HCT116 (cell line): ENCODE results near the gene DPF1. TPM values are rescaled to one million over a fixed set of nuclear protein-coding genes. Genes with fewer than 3 reads are reported as not detected.

Source experiments
- ATAC-seq: fragments of 200-7000 bp; cut with Tn5 transposase; 2 replicates; pipeline ENCODE4 v1.9.1; 2020; ENCODE audit warnings: mild to moderate bottlenecking, moderate library complexity
- Bru-seq: library from RNA; stranded (reverse); fragments of 400-500 nt; gene quantifications from one replicate; lab custom pipeline; 2021; lab: Mats Ljungman, UMichigan
- BruChase-seq, 2 experiments: library from RNA; stranded (reverse); fragments of 400-500 nt; gene quantifications; one replicate each; lab custom pipeline; 2021; lab: Mats Ljungman, UMichigan
- BruUV-seq: library from RNA; stranded (reverse); fragments of 400-500 nt; replicated peaks from 2 replicates; lab custom pipeline; 2021; lab: Mats Ljungman, UMichigan
- CTCF ChIA-PET: fragments of 300-600 bp; sonication (Branson Sonifier 250); formaldehyde crosslinking; loops from one replicate; lab custom pipeline; 2021; ENCODE audit warnings: antibody characterized with exemption; lab: Charles Lee
- POLR2A ChIA-PET: fragments of 300-600, 350-600 bp; sonication (Branson Sonifier 250); formaldehyde crosslinking; loops from one replicate; lab custom pipeline; 2021; ENCODE audit warnings: antibody characterized with exemption; lab: Charles Lee
- RAD21 ChIA-PET, 2 experiments: fragments of 300-600 bp; sonication (Branson Sonifier 250); formaldehyde crosslinking; loops; one replicate each; lab custom pipeline; 2023; ENCODE audit warnings: low total read pairs in 2 of 2; ENCODE audit not compliant: uncharacterized antibody in 2 of 2, unreplicated experiment in 2 of 2, low non-redundant PET in 1 of 2; lab: Charles Lee
- DNase-seq: peaks from one replicate; pipeline ENCODE4 v3.0.0-alpha.2; 2010; ENCODE audit warnings: low read depth, low spot score
- H2AFZ ChIP-seq: fragments of 200-600 bp; shearing (Covaris generic), sonication (generic); 2 replicates; pipeline ENCODE4 v1.6.1; 2017; ENCODE audit warnings: low read depth, mixed run types, mixed read lengths, antibody characterized with exemption, low read length; ENCODE audit not compliant: poor library complexity, severe bottlenecking
- H3K27ac ChIP-seq: 2 replicates; pipeline ENCODE4 v1.5.1; 2012; ENCODE audit warnings: low read depth, low read length
- H3K27me3 ChIP-seq: fragments of 200-600 bp; sonication (generic); 2 replicates; pipeline ENCODE4 v1.6.1; 2016; ENCODE audit warnings: mixed run types, low read length, mixed read lengths; ENCODE audit not compliant: insufficient read depth
- H3K36me3 ChIP-seq, 2 experiments: fragments of 200-500 bp in 1 of 2; fragments of 200-600 bp in 1 of 2; sonication (Bioruptor generic) in 1 of 2; sonication (generic) in 1 of 2; 2 replicates each; pipeline versions ENCODE4 v1.5.1 to v1.6.1; 2014 to 2016; ENCODE audit warnings: low read length in 2 of 2, inconsistent platforms in 1 of 2, mixed read lengths in 1 of 2, mixed run types in 1 of 2; ENCODE audit not compliant: insufficient read depth in 2 of 2, control insufficient read depth in 1 of 2
- H3K4me1 ChIP-seq, 2 experiments: fragments of 200-600 bp in 1 of 2; sonication (generic) in 1 of 2; 2 replicates each; pipeline versions ENCODE4 v1.5.1 to v1.6.1; 2012 to 2017; ENCODE audit warnings: low read length in 2 of 2, inconsistent platforms in 1 of 2, mild to moderate bottlenecking in 1 of 2, mixed read lengths in 1 of 2, mixed run types in 1 of 2, moderate library complexity in 1 of 2; ENCODE audit not compliant: insufficient read depth in 2 of 2, control insufficient read depth in 1 of 2
- H3K4me2 ChIP-seq: fragments of 200-600 bp; sonication (generic); 2 replicates; pipeline ENCODE4 v1.6.1; 2017; ENCODE audit warnings: mixed run types, low read length, mixed read lengths
- H3K4me3 ChIP-seq, 2 experiments: fragments of 200-600 bp in 1 of 2; sonication (generic) in 1 of 2; replicated peaks in 1 of 2; 2 replicates each; pipeline ENCODE4 v1.5.1; 2011 to 2016; ENCODE audit warnings: low read length in 2 of 2, control low read depth in 1 of 2, low read depth in 1 of 2, mild to moderate bottlenecking in 1 of 2, mixed read lengths in 1 of 2, mixed run types in 1 of 2
- H3K79me2 ChIP-seq: fragments of 200-600 bp; sonication (generic); 2 replicates; pipeline ENCODE4 v1.6.1; 2017; ENCODE audit warnings: mild to moderate bottlenecking, mixed run types, low read length, moderate library complexity, mixed read lengths; ENCODE audit not compliant: insufficient read depth
- H3K9ac ChIP-seq: fragments of 200-600 bp; sonication (generic); 2 replicates; pipeline ENCODE4 v1.6.1; 2016; ENCODE audit warnings: low read length, mixed read lengths
- H3K9me2 ChIP-seq: fragments of 200-600 bp; sonication (generic), shearing (Covaris generic); 2 replicates; pipeline ENCODE4 v1.6.1; 2017; ENCODE audit warnings: mixed run types, mild to moderate bottlenecking, moderate library complexity; ENCODE audit not compliant: insufficient read depth
- H3K9me3 ChIP-seq, 2 experiments: fragments of 200-500 bp in 1 of 2; fragments of 200-600 bp in 1 of 2; sonication (Bioruptor generic) in 1 of 2; sonication (generic) in 1 of 2; 2 replicates each; pipeline ENCODE4 v1.6.1; 2014 to 2017; ENCODE audit warnings: low read length in 2 of 2, mixed read lengths in 2 of 2, inconsistent platforms in 1 of 2, low read depth in 1 of 2, mild to moderate bottlenecking in 1 of 2, mixed run types in 1 of 2, moderate library complexity in 1 of 2; ENCODE audit not compliant: control insufficient read depth in 1 of 2, insufficient read depth in 1 of 2
- H4K20me1 ChIP-seq: fragments of 200-600 bp; sonication (generic), shearing (Covaris generic); 2 replicates; pipeline ENCODE4 v1.6.1; 2017; ENCODE audit warnings: mixed run types, mild to moderate bottlenecking, moderate library complexity; ENCODE audit not compliant: insufficient read depth
- EGR1 ChIP-seq: IDR thresholded peaks from 2 replicates; pipeline ENCODE4 v1.6.1; 2012; ENCODE audit warnings: low read depth
- FOSL1 ChIP-seq: IDR thresholded peaks from 2 replicates; pipeline ENCODE4 v1.6.1; 2012; ENCODE audit warnings: low read depth
- POLR2AphosphoS5 ChIP-seq: IDR thresholded peaks from 2 replicates; pipeline ENCODE4 v1.6.1; 2011; ENCODE audit warnings: mild to moderate bottlenecking, low read depth, low read length, moderate library complexity
- SP1 ChIP-seq: IDR thresholded peaks from 2 replicates; pipeline ENCODE4 v1.6.1; 2012; ENCODE audit warnings: low read depth
- SRF ChIP-seq: IDR thresholded peaks from 2 replicates; pipeline ENCODE4 v1.6.1; 2012; ENCODE audit warnings: low read depth
- YY1 ChIP-seq: IDR thresholded peaks from 2 replicates; pipeline ENCODE4 v1.6.1; 2011; ENCODE audit warnings: low read length, low read depth, moderate library complexity, mild to moderate bottlenecking; ENCODE audit not compliant: insufficient replicate concordance; ENCODE audit errors: extremely low read depth
- intact Hi-C: fragments of 100-400 bp; cut with micrococcal nuclease; formaldehyde crosslinking; loops from 2 replicates; pipeline ENCODE4 v1.10.0; 2022
- long read RNA-seq: library from polyadenylated mRNA; unstranded; transcript quantifications from one replicate; pipeline ENCODE4 v2.0.0, GENCODE V29; 2021; ENCODE audit not compliant: unreplicated experiment
- polyA plus RNA-seq: library from polyadenylated mRNA; unstranded; fragments of >200 nt; gene quantifications from 2 replicates; pipeline ENCODE4 v1.2.1, GENCODE V29; 2012; ENCODE audit warnings: missing spikeins
- total RNA-seq: library from RNA; stranded (reverse); gene quantifications from one replicate; pipeline ENCODE4 v1.2.1, GENCODE V29; 2021; ENCODE audit not compliant: unreplicated experiment
- TF ChIP-seq, protein P1 (sequence below), 3 experiments: fragments of 200-600 bp in 1 of 3; sonication (generic) in 1 of 3; IDR thresholded peaks in 2 of 3; conservative IDR thresholded peaks in 1 of 3; 2 replicates each; pipeline ENCODE4 v1.5.1; 2012 to 2017; ENCODE audit warnings: low read depth in 2 of 3, low read length in 2 of 3, antibody characterized with exemption in 1 of 3, borderline replicate concordance in 1 of 3, control low read depth in 1 of 3, mild to moderate bottlenecking in 1 of 3, mixed read lengths in 1 of 3, mixed run types in 1 of 3, moderate library complexity in 1 of 3; ENCODE audit not compliant: insufficient read depth in 1 of 3
- TF ChIP-seq, protein P2 (sequence below): IDR thresholded peaks from 2 replicates; pipeline ENCODE4 v1.6.1; 2011; ENCODE audit warnings: mild to moderate bottlenecking, low read length, moderate library complexity; ENCODE audit not compliant: insufficient replicate concordance; ENCODE audit errors: extremely low read depth
- TF ChIP-seq, protein P3 (sequence below): IDR thresholded peaks from 2 replicates; pipeline ENCODE4 v1.6.1; 2012

The DPF1 gene
- total RNA-seq = 9.7 TPM
- polyA plus RNA-seq = 4.6 and 6.6 TPM in 2 replicates
- percentile 33 among the genes with signal in this experiment for Bru-seq, nascent RNA
- percentile 43 among the genes with signal in this experiment for BruChase-seq, experiment 1, labeled RNA remaining after a 6-hour chase
- BruChase-seq, experiment 2, labeled RNA remaining after a 2-hour chase = percentile 42 among the genes with signal in this experiment
- long read RNA-seq, partial matches to known transcripts = 1 of 16 reads
- long read RNA-seq, other reads (novel, unspliced or antisense) = 10 of 16 reads

DNA sequence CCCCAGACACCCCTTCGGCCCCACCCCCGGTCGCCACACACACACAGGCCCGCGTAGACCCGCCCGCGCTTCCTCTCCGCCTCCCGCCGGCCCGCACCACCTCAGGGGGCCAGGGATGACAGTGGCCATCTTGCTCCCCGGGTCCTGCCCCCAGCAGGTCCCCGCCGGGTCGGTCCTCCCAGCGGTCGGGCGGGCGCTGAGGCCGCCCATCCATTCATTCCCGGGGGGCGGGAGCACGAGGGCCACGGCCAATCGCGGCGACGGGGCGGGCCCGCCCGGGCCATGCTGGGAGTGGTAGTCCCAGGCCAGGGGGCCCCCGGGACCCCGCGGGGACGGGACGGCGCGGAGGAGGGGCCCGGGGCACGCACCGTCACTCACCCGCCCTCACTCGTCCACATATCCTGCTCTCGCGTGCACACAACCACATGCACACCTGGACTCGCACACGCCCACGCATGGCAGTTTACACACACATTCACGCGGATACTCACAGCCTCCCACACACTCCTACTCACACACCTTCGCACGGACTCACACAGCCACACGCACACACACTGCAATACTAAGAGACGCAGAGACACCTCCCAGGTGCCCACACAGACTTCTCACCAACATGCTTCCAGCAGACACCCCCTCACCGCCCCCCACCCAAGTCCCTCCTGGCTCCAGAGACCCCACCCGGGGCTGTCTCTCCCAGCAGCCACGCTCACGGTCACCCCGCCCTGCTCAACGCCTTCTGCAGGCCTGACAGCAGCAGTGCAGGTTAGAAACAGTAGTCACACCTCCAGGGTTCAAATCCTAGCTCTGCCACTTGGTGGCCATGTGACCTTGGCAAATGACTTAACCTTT lies at the start of gene DPF1:
DPF1 (minus strand) TSS at position 209 of the 849 bp plus-strand sequence; CDS start at position 129, 80 bp downstream.
- H3K4me3 ChIP-seq = peak within 1 kb of the TSS; percentile 60 to 62
- H3K9me3 ChIP-seq = no peaks in the 10 kb centered on the region
- BruUV-seq = no TSS peak
- ChIA-PET CTCF (interaction anchor here (0.6 to 3.8 kb wide), 7 partner anchors 16 to 325 kb away, joined by 3 to 35 read pairs (median 3); partner anchors contain the start of gene PSMD8), POLR2A (no interaction called here), RAD21 (interaction anchor here (0.7 to 1.0 kb wide), 2 partner anchors 24 to 322 kb away, joined by 3 read pairs; no protein-coding TSS in a partner anchor)
- intact Hi-C loops = loop anchor here (1.0 kb wide), 1 partner anchor 322 kb away; no protein-coding TSS in a partner anchor
- H3K9ac ChIP-seq = peak within 1 kb of the TSS; percentile 61
- peak within 1 kb of the TSS; percentile 87 for H3K4me2 ChIP-seq
- no peaks in the 10 kb centered on the region for H3K36me3 ChIP-seq
- H3K9me2 ChIP-seq = no peaks in the 10 kb centered on the region
- peak within 1 kb of the TSS; percentile 8; the same call in 1 of the 2 replicates for H3K27ac ChIP-seq
- no peaks in the 10 kb centered on the region for H3K79me2 ChIP-seq
- H3K4me1 ChIP-seq = peaks cover 10 to 44% of the 10 kb centered on the region in 2 experiments; a peak in 3 of 4 replicates
- ATAC-seq (peak; percentile 91), DNase-seq (peak; percentile 54)
- TF ChIP-seq SP1 = peak; percentile 88
- peak; percentile 32 for TF ChIP-seq YY1
- TF ChIP-seq SRF = no peak
- TF ChIP-seq, protein P1, sequence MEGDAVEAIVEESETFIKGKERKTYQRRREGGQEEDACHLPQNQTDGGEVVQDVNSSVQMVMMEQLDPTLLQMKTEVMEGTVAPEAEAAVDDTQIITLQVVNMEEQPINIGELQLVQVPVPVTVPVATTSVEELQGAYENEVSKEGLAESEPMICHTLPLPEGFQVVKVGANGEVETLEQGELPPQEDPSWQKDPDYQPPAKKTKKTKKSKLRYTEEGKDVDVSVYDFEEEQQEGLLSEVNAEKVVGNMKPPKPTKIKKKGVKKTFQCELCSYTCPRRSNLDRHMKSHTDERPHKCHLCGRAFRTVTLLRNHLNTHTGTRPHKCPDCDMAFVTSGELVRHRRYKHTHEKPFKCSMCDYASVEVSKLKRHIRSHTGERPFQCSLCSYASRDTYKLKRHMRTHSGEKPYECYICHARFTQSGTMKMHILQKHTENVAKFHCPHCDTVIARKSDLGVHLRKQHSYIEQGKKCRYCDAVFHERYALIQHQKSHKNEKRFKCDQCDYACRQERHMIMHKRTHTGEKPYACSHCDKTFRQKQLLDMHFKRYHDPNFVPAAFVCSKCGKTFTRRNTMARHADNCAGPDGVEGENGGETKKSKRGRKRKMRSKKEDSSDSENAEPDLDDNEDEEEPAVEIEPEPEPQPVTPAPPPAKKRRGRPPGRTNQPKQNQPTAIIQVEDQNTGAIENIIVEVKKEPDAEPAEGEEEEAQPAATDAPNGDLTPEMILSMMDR (IDR thresholded peaks at IDR 0.05 in 2 of 3, conservative IDR thresholded peaks at IDR 0.05 in 1 of 3; ENCODE audit: borderline replicate concordance in 1 of 3, insufficient read depth in 1 of 3, low read depth in 2 of 3, low read length in 2 of 3) = peak; percentile 31 to 53 (median 43); a peak in 5 of 6 replicates
- no peak for TF ChIP-seq FOSL1
- TF ChIP-seq, protein P2, sequence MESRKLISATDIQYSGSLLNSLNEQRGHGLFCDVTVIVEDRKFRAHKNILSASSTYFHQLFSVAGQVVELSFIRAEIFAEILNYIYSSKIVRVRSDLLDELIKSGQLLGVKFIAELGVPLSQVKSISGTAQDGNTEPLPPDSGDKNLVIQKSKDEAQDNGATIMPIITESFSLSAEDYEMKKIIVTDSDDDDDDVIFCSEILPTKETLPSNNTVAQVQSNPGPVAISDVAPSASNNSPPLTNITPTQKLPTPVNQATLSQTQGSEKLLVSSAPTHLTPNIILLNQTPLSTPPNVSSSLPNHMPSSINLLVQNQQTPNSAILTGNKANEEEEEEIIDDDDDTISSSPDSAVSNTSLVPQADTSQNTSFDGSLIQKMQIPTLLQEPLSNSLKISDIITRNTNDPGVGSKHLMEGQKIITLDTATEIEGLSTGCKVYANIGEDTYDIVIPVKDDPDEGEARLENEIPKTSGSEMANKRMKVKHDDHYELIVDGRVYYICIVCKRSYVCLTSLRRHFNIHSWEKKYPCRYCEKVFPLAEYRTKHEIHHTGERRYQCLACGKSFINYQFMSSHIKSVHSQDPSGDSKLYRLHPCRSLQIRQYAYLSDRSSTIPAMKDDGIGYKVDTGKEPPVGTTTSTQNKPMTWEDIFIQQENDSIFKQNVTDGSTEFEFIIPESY = peak; percentile 37
- TF ChIP-seq, protein P3, sequence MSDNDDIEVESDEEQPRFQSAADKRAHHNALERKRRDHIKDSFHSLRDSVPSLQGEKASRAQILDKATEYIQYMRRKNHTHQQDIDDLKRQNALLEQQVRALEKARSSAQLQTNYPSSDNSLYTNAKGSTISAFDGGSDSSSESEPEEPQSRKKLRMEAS = 0 out of 2 replicates have a peak, but pooled peaks have one; percentile 22
- TF ChIP-seq POLR2AphosphoS5 = peak; percentile 53
- peak; percentile 96 for TF ChIP-seq EGR1
- no peaks in the 10 kb centered on the region for H3K27me3 ChIP-seq
- peak within 1 kb of the TSS; percentile 45 for H2AFZ ChIP-seq
- H4K20me1 ChIP-seq = no peaks in the 10 kb centered on the region
